Prostate gland (tissue), 2 donors: Measurements from ENCODE around the gene TYW1B.
"Not testable (repeated sequence)": the region's sequence is repeated elsewhere in the genome, so short reads cannot be mapped to it uniquely, and the experiment has no call there.

Experiments
- POLR2A ChIP-seq: fragments of 450-650 bp; IDR thresholded peaks from one replicate; pipeline ENCODE4 v1.6.1; 2016; ENCODE audit warnings: antibody characterized with exemption, mild to moderate bottlenecking
- POLR2AphosphoS5 ChIP-seq: sonication (generic); formaldehyde crosslinking; IDR thresholded peaks from one replicate; pipeline ENCODE4 v1.6.1; 2017; ENCODE audit warnings: antibody characterized with exemption
- TF ChIP-seq, protein P1 (sequence below), 4 experiments: fragments of 200-600 bp in 2 of 4; fragments of 450-650 bp in 2 of 4; sonication (generic) in 2 of 4; IDR thresholded peaks; 1 replicate in 3 of 4; 2 replicates in 1 of 4; pipeline ENCODE4 v1.5.1; 2016 to 2019; ENCODE audit warnings: antibody characterized with exemption in 4 of 4, mild to moderate bottlenecking in 2 of 4, moderate library complexity in 2 of 4

DNA sequence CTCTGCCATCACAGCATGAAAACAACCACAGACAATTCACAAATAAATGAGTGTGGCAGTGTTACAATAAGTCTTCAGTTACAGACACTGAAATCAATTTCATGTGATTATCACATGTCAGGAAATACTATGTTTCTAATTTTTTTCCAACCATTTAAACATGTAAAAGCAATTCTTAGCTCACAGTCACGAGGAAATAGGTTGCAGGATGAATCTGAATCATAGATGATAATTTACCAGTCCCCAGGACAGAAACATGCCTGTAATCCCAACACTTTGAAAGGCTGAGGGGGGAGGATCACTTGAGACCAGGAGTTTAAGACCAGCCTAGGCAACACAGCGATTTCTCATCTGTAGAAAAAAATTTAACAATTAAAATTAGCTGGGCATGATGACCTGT, 283.5 kb downstream of the TYW1B start:
- TF ChIP-seq, protein P1, sequence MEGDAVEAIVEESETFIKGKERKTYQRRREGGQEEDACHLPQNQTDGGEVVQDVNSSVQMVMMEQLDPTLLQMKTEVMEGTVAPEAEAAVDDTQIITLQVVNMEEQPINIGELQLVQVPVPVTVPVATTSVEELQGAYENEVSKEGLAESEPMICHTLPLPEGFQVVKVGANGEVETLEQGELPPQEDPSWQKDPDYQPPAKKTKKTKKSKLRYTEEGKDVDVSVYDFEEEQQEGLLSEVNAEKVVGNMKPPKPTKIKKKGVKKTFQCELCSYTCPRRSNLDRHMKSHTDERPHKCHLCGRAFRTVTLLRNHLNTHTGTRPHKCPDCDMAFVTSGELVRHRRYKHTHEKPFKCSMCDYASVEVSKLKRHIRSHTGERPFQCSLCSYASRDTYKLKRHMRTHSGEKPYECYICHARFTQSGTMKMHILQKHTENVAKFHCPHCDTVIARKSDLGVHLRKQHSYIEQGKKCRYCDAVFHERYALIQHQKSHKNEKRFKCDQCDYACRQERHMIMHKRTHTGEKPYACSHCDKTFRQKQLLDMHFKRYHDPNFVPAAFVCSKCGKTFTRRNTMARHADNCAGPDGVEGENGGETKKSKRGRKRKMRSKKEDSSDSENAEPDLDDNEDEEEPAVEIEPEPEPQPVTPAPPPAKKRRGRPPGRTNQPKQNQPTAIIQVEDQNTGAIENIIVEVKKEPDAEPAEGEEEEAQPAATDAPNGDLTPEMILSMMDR (IDR thresholded peaks at IDR 0.05): not testable (repeated sequence)
- TF ChIP-seq POLR2AphosphoS5, POLR2A: not testable (repeated sequence)
